GM10248 (cell line): ENCODE measurements around the gene DCBLD2.

Experiments
- CTCF ChIA-PET: fragments of 300-600 bp; sonication (Branson Sonifier 250); formaldehyde crosslinking; extraction: SDS; loops from one replicate; lab custom pipeline; 2021; ENCODE audit warnings: antibody characterized with exemption; lab: Yijun Ruan, JAX
- POLR2A ChIA-PET: fragments of 350-650 bp; sonication (Branson Sonifier 250); formaldehyde crosslinking; extraction: SDS; loops from one replicate; lab custom pipeline; 2020; ENCODE audit warnings: antibody characterized with exemption; lab: Yijun Ruan, JAX
- DNase-seq: peaks from one replicate; pipeline ENCODE4 v3.0.0; 2012; ENCODE audit errors: extremely low spot score
- CTCF ChIP-seq: IDR thresholded peaks from 2 replicates; pipeline ENCODE4 v1.5.1; 2012; ENCODE audit warnings: mild to moderate bottlenecking, low read depth; ENCODE audit errors: extremely low read depth, missing control alignments, control extremely low read depth

DCBLD2 gene

GRCh38 chr3:98805571-98805970 is 95.9 kb downstream of the DCBLD2 start:
- ChIA-PET CTCF (interaction anchor here (0.7 to 2.0 kb wide), 5 partner anchors 8 to 368 kb away, joined by 3 to 11 read pairs (median 3); no protein-coding TSS in a partner anchor), POLR2A (no interaction called here)
- no peak for TF ChIP-seq CTCF
- DNase-seq = no peak

GRCh38 chr3:98801043-98801747 is 100.3 kb downstream of the DCBLD2 start:
- CTCF ChIA-PET = interaction anchor here (0.8 to 1.3 kb wide), 3 partner anchors 12 to 208 kb away, joined by 3 to 6 read pairs (median 3); partner anchors contain the start of gene CPOX
- POLR2A ChIA-PET = no interaction called here
- TF ChIP-seq CTCF = no peak
- DNase-seq = no peak

- POLR2A ChIA-PET = no interaction called here
- DNase-seq = no peak
- CTCF ChIA-PET = interaction anchor here (1.3 kb wide), 2 partner anchors 12 to 15 kb away, joined by 3 to 6 read pairs; no protein-coding TSS in a partner anchor
- no peak for TF ChIP-seq CTCF
Observed at GRCh38 chr3:98800401-98800800, 101.1 kb downstream of the DCBLD2 start.

- POLR2A ChIA-PET = no interaction called here
- no peak for TF ChIP-seq CTCF
- CTCF ChIA-PET = interaction anchor here (1.0 to 1.2 kb wide), 4 partner anchors 16 to 214 kb away, joined by 3 read pairs; no protein-coding TSS in a partner anchor
- no peak for DNase-seq
Observed at GRCh38 chr3:98799479-98799878, 102.0 kb downstream of the DCBLD2 start.

- no peak for DNase-seq
- POLR2A ChIA-PET = no interaction called here
- TF ChIP-seq CTCF = no peak
- CTCF ChIA-PET = interaction anchor here (0.7 to 1.8 kb wide), 10 partner anchors 10 to 777 kb away, joined by 3 to 9 read pairs (median 3); no protein-coding TSS in a partner anchor
Observed at GRCh38 chr3:98798820-98799219, 102.7 kb downstream of the DCBLD2 start.

- TF ChIP-seq CTCF = no peak
- CTCF ChIA-PET = interaction anchor here (1.0 to 1.8 kb wide), 8 partner anchors 8 to 776 kb away, joined by 3 to 9 read pairs (median 3); no protein-coding TSS in a partner anchor
- no peak for DNase-seq
- POLR2A ChIA-PET = no interaction called here
Observed at GRCh38 chr3:98797905-98798304, 103.6 kb downstream of the DCBLD2 start.
